Effector CD8-positive, alpha-beta T cell (primary cell): Measurements from ENCODE around the gene DESI2.

ENCODE experiments used
- DNase-seq: peaks from one replicate; lab custom pipeline; 2025; lab: John Stamatoyannopoulos, UW
- total RNA-seq, 4 experiments: gene quantifications; one replicate each; lab custom pipeline; 2026; lab: John Stamatoyannopoulos, UW

Gene DESI2
- 47.6 to 69.1 (median 52.3) reads per million in 4 experiments for total RNA-seq

GRCh38 chr1:244652623-244653438 lies at the start of gene DESI2:
Gene DESI2 (plus strand): TSS chr1:244653126. CDS start chr1:244653314, 188 bp downstream.
- peak; percentile 96 for DNase-seq

- no peak for DNase-seq
These were observed 49.4 kb upstream of the DESI2 start for GRCh38 chr1:244603498-244603897.

GRCh38 chr1:244605835-244606370 lies 47.0 kb upstream of the DESI2 start:
- DNase-seq = no peak

- DNase-seq = no peak
These were observed 38.7 kb upstream of the DESI2 start for GRCh38 chr1:244614113-244614836.

GRCh38 chr1:244614879-244615278 lies 38.0 kb upstream of the DESI2 start:
- DNase-seq = no peak

- no peak for DNase-seq
These were observed 37.6 kb upstream of the DESI2 start for GRCh38 chr1:244615301-244615700.

GRCh38 chr1:244626709-244627108 lies 26.2 kb upstream of the DESI2 start:
- DNase-seq = no peak

- no peak for DNase-seq
These were observed 24.1 kb upstream of the DESI2 start for GRCh38 chr1:244628789-244629188.

GRCh38 chr1:244633140-244633539 lies 19.8 kb upstream of the DESI2 start:
- no peak for DNase-seq

GRCh38 chr1:244634546-244634945 lies 18.4 kb upstream of the DESI2 start:
- no peak for DNase-seq

GRCh38 chr1:244636488-244637259 lies 16.3 kb upstream of the DESI2 start:
- DNase-seq = no peak

GRCh38 chr1:244639561-244639960 lies 13.4 kb upstream of the DESI2 start:
- no peak for DNase-seq

- no peak for DNase-seq
These were observed 12.0 kb upstream of the DESI2 start for GRCh38 chr1:244640917-244641316.

GRCh38 chr1:244642526-244642925 lies 10.4 kb upstream of the DESI2 start:
- no peak for DNase-seq

GRCh38 chr1:244642988-244643387 lies 9.9 kb upstream of the DESI2 start:
- no peak for DNase-seq

GRCh38 chr1:244645414-244645813 lies 7.5 kb upstream of the DESI2 start:
- DNase-seq = no peak

- DNase-seq = no peak
These were observed 7.0 kb upstream of the DESI2 start for GRCh38 chr1:244645890-244646289.

- no peak for DNase-seq
These were observed 5.1 kb upstream of the DESI2 start for GRCh38 chr1:244647819-244648218.

GRCh38 chr1:244651956-244652622 lies 837 bp upstream of the DESI2 start:
- DNase-seq = no peak

- no peak for DNase-seq
These were observed 647 bp downstream of the DESI2 start for GRCh38 chr1:244653439-244654107.
